Smooth muscle cell of the brain vasculature (primary cell): ENCODE measurements around the gene TMCC1.
"Not testable (repeated sequence)": the region's sequence is repeated elsewhere in the genome, so short reads cannot be mapped to it uniquely, and the experiment has no call there.

ENCODE experiments used
- DNase-seq: peaks from one replicate; pipeline ENCODE4 v3.0.0-alpha.2; 2012; ENCODE audit warnings: low read depth, low spot score

Gene TMCC1

DNA sequence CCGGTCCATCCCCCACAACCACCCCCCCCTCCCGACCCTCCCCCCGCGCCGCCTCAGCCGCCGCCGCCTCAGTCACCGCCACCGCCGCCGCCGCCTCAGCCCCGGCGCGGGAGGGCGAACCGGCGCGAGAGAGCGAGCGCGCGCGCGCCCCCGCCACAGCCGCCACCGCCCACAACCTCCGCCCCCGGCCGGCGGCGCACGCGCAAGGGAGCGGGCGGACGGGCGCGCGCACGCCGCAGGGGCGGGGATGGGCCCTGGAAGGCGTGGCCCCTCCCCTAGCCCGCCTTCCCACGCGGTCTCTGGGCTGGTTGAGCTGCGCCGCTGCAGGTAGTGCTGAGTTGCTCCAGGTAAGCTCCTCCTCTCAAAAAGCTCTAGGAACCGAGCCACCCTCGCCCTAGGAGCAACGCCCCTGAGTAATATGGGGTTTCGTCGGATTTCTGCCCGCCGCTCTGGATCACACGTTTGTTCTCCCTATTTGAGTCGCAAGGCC, at the start of gene TMCC1:
Gene TMCC1 (minus strand): TSS at position 131 of the 490 bp plus-strand sequence.
- peak; percentile 40 for DNase-seq

DNA sequence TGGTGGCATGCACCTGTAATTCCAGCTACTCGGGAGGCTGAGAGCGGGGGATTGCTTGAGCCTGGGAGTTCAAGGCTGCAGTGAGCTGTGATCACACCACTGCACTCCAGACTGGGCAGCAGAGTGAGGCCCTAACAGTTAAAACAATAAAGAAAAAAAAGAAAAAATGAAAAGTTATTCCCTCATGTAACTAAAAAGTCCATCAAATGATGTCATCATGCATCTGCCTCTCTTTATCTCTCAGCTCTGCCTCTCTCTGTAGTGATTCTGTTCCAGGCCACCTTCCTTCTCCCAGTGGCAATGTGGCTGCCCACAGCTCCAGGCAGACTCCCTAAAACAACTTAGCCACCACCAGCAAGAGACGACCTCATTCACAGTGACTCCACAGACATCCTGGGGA, 49.5 kb upstream of the TMCC1 start:
- no peak for DNase-seq

DNA sequence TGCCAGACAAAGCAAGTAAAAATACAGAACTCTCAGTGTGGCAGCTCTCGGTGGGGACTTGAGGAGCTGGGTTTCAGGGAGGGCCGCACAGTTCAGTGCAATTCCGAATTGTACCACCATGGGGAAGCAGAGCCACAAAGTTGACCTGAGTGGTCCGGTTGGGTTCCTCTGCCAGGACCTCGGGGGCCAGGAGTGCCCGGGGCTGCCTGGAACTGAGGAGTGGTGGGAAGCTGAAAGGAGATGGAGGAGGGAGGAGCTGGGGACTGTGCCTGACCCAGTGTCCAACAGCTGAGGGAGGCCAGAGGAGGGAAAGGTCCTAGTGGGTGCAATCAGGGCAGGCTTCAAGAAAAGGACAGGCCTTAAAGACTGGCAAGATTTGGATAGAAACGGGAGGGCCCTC, 48.8 kb upstream of the TMCC1 start:
- DNase-seq, result no peak

DNA sequence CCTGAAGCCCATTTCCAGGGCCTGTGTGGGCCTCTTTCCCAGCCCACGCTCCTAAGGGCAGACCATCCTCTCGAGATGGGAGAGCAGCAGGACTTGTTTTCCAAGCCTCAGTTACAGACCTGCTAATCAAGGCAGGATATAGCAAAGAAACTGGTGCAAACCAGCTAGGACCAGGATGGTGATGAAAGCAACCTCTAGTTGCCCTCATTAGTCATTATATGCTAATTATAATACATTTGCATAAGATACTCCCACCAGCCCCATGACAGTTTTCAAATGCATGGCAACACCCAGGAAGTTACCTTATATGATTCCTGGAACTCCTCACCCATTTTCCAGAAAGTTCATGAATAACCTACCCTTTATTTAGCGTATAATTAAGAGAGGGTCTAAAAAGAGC, 46.6 kb upstream of the TMCC1 start:
- no peak for DNase-seq

DNA sequence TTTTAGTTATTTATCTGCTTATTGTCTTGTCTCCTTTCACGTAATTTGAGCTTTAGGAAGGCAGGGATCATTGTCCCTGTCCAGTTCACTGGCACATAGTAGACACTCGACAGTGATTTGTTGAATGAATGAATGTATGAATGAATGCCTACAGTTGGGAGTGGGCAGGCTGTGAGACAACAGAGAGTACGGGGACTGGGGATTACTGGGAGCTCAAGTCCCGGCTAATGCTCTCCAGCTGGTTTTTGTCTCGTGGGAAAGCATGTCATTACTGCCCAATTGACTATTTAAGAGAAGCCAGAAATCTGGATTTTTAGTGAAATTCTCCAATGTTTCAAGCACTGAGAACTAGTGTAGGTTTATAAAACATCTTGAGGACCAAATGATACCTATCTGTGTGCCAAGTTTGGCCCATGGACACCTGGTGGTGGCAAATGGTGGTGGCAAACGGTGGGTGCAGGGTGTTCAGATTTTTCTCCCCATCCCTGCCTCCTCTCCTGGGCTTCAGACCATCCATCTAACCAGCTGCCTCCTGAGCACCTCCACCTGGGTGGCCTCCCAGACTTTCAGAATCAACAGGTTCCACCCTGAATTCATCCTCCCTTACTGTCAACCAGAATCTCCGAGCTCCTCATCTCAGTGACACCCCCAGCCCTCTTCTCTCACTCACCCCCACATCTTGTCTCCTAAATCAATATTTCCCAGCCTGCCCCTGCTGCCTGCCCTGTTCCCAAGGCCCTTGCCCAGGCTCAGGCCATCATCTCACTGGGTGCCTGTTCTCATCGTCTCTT, 44.8 kb upstream of the TMCC1 start:
- no peak for DNase-seq

DNA sequence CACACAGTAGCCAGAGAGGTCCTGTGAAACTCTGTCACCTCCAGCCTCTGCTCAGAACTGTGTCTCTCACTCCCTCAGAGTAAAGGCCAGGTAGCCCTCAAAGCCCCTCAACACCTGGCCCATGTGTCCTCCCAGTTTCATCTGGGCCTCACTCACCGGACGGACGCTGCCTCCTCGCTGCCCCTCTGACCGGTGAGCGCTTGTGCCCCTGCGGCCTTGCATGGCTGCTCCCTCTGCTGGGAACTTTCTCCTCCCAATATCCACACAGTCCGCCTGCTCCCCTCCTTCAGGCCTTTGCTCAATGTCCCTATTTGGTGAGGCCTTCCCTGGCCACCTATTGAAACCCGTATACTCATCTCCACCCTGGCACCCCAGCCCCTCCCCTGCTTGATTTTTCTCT, 44.2 kb upstream of the TMCC1 start:
- DNase-seq, result no peak

DNA sequence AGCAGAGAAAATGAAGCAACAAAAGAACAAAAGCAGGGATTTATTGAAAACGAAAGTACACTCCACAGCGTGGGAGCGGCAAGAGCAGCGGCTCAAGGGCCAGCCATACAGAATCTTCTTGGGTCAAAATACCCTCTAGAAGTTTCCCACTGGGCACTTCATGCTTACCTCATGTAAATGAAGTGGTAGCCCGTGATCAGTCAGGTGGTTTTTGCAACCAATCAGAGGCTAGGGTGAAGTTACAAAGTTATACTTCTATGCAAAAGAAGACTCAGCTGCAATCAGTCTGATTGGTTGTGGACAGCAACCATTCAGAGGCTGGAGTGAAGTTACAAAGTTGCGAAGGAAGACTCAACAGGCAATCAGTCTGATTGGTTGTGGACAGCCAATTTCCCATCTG, 43.2 kb upstream of the TMCC1 start:
- no peak for DNase-seq

GRCh38 chr3:129934234-129935123, 41.0 kb upstream of the TMCC1 start:
- DNase-seq, result no peak

DNA sequence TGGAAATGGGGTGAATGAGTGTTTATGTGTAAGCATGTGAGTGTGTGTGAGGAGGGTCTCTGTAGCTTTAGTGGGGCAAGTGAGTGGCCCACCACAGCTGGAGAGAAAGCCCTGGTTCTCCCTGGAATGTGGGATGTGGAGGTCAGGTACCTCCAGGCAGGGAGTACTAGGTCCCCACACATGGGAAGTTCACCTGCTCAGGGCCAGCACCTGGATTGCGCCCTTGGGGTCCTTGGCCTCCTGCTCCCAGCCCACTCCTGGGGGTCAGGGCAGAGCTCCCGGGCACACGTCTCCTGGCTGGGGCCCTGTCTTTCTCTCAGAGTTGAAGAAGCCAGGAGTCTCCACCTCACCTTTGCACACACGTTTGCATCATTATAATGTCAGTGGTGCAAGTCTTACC, 40.0 kb upstream of the TMCC1 start:
- no peak for DNase-seq

DNA sequence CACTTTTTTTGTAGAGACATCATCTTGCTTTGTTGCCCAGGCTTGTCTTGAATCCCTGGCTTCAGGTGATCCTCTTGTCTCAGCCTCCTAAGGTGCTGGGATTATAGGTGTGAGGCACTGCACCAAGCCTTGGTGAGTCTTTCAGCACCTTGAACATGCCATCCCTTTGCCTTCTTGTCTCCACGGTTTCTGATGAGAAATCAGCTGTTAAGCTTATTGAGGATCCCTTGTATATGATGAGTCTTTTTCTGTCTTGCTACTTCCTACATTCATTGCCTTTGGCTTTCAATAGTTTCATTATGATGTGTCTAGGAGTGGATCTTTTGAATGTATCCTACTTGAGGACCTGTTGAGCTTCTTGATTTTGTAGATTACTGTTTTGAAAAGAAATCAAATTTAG, 35.9 kb upstream of the TMCC1 start:
- DNase-seq, result no peak

DNA sequence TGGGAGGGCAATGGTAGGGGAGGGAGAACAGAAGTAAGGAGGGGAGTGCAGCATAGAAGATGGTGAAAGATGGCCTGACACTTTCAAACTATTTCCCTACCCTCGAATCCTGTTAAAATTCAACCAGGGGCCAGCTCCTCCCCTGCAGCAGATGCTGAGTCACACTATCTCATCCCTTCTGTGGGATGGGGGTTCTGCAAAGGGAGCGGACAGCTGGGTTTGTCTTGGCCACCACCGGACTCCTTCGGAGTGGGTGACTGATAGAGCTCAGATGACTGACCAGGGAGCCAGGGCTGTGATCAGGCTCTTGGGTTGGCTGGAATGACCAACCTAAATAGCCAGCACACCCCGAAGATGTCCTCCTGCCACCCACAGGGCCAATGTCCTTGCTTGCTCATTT, 33.6 kb upstream of the TMCC1 start:
- no peak for DNase-seq

DNA sequence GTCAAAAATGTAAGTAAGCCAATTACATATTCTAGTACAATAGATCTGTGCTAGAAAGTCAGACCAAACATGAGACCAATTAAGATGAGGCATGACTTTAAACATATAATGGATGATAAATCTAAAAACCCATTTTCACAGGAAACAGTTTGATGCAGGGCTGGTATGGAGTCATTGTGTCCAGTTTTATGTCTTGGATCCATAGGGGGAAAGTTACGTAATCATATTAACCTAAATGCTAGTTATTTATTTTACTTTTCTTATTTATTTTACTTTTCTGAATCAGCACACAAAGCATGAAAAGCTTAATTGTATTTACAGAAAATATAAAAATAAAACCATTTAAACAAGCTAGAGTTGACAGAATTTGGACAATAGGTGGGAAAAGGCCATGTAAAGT, 26.3 kb upstream of the TMCC1 start:
- DNase-seq, result no peak

- no peak for DNase-seq
Observed at GRCh38 chr3:129919357-129919756, 25.8 kb upstream of the TMCC1 start.

DNA sequence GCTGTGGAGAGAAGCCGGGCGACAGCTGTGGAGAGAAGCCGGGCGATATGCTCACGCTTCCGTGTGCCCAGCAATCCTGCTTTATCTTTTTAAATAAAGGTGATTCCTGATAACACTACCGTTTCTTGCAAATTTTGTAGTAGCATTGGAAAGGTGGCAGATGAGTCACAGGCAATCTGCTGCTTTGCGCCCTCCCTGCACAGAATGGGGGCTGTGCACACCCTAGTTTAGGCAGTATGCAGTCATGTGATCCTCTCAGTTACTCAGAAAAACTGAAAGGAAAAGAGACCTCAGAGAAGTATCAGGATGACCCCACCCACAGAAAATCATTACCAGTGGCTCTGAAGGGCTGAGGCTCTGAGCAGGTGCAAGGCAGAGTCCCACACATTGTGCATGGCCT, 24.9 kb upstream of the TMCC1 start:
- DNase-seq, result no peak

GRCh38 chr3:129917423-129918007, 24.0 kb upstream of the TMCC1 start:
- no peak for DNase-seq

GRCh38 chr3:129913618-129914017, 20.1 kb upstream of the TMCC1 start:
- DNase-seq, result no peak

DNA sequence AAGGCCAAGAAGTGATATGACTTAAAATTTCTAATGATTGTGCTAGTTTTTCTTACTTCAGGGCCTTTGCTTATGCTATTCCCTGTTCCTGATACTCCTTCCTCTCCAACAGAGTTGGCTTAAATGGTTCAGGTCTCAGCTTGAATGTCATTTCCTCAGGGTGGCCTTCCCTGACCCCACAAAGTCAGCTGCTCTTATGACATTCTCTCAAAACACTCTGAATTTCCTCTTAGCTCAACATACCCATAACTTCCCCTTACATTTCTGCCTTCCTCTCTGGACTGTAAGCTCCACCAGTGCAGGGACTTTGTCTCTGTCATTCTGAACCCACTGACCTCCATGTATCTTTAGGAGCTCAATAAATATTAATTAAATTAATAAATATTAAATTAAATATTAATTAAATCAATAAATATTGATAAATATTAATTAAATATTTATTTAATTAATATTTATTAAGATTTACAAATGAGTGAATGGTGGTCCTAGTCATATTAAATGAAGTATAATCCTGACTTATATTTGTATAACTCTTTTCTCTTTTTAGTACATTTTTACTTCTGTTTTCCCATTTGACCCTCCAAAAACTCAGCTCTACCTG, 17.9 kb upstream of the TMCC1 start:
- DNase-seq, result no peak

DNA sequence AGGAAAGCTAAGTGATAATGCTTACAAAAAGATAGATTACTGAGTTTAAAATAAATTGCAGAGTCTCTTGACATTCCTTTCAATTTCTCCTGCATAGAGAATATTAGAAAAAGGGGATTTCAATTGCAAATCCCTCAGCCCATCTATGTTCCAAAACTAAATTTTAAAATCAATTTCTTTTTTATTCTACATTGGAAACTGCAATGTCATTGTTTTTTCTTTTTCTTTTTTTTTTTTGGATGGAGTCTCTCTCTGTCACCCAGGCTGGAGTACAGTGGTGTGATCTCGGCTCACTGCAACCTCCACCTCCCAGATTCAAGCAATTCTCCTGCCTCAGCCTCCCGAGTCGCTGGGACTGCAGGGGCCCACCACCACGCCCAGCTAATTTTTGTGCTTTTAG, 15.7 kb upstream of the TMCC1 start:
- not testable (repeated sequence) for DNase-seq

DNA sequence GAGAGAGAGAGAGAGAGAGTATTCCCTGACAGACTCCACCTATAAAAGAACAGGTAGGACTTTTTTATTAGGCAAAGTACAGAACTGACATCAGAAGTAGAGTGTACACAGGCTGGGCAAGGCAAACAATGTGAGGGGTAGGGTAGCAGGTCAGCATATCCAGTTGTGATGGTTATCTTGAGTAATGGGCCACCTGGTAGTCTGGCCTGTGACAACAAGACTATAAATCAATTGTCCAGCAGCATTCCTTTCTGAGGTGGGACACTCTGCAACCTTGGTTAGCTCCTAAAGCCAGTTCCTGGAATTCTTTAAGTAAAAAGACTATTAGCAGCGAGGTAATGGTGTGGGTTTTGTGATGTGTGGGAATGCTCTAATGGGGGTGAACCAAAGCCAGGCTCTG, 14.9 kb upstream of the TMCC1 start:
- no peak for DNase-seq

DNA sequence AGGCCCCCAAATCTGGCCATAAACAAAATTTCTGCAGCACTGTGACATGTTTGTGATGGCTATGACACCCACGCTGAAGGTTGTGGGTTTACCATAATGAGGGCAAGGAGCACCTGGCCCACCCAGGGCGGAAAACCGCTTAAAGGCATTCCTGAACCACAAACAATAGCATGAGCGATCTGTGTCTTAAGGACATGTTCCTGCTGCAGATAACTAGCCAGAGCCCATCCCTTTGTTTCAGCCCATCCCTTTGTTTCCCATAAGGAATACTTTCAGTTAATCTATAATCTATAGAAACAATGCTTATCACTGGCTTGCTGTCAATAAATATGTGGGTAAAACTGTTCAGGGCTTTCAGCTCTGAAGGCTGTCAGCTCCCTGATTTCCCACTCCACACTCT, 7.8 kb upstream of the TMCC1 start:
- not testable (repeated sequence) for DNase-seq

DNA sequence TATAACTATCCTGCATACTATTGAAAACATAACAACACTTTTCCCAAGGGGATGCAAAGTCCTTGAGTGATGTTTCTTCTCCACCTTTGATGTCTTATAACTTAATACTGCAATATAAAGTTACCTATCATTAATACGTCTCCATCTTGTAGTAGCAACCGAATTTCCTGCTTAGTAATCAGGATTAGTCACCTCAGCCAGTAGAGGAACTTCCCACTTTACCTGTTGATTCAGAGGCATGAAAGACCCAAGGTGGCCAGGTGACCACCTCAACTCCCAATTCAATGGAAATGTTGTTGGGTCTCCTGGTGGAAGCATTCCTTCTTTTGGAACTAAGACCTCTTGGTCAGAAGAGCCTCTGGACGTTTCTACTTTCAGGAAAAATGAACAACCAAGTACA, 3.5 kb upstream of the TMCC1 start:
- DNase-seq, result no peak
